HL-60/S4 (cell line): ENCODE measurements around the gene SLC38A2.
"Not testable (repeated sequence)": the region's sequence is repeated elsewhere in the genome, so short reads cannot be mapped to it uniquely, and the experiment has no call there.

Experiments
- in situ Hi-C: fragments of 300-500 bp; cut with MboI; formaldehyde crosslinking; loops from 2 replicates; pipeline ENCODE4 v1.14.3; 2022; ENCODE audit warnings: low sequenced_read_pairs

SLC38A2 gene

DNA sequence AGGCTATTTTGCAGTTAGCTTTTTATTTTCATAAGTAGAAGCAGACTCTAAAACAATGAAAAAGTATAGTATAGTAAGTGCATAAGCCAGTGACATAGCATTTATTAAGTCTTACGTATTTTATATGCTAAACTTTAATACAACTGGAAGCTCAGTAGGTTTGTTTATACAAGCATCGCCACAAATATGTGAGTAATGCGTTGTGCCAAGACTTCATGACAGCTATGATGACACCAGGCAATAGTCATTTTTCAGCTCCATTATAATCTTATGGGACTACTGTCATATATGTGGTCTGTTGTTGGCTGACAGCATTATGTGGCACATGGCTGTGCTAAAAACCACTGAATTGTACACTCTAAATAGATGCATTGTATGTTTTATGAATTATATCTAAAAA, 40.3 kb downstream of the SLC38A2 start:
- in situ Hi-C loops = no loop called here

GRCh38 chr12:46325075-46325474, 47.5 kb downstream of the SLC38A2 start:
- in situ Hi-C loops = not testable (repeated sequence)

DNA sequence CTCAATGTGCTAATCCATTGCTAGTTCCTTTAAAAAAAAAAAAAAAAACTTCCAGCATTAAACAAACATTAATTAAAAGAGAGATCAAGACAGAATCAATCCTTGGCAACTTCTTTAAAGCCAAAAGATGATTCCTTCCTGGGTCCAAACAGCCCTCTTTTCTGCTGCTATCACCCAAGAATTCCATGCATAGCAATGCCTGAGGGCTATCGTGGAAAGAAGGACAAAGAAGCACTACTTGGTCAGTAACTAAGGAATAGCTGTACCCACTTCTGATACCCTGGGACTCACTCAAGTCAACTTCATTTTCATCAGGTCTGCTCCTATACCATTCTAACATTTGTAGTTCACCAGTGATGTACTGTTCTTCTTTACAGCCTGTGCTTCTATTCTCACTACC, 51.8 kb downstream of the SLC38A2 start:
- in situ Hi-C loops = no loop called here

GRCh38 chr12:46318037-46318436, 54.5 kb downstream of the SLC38A2 start:
- in situ Hi-C loops = no loop called here
